GM18909 (cell line): Measurements from ENCODE around the gene B3GNT7.
"Not testable (repeated sequence)": the region's sequence is repeated elsewhere in the genome, so short reads cannot be mapped to it uniquely, and the experiment has no call there.

ENCODE experiments used
- ATAC-seq: cut with Tn5 transposase; IDR thresholded peaks from one replicate; pipeline ENCODE4 v1.9.1; 2021; ENCODE audit warnings: mild to moderate bottlenecking; ENCODE audit not compliant: unreplicated experiment, poor library complexity

The B3GNT7 gene

GRCh38 chr2:231395188-231396057 is at the start of gene B3GNT7:
Gene B3GNT7, plus strand, starts transcription at chr2:231395710. Its CDS starts 94 bp downstream, at chr2:231395804.
- no peak for ATAC-seq

GRCh38 chr2:231347081-231347480 is 48.4 kb upstream of the B3GNT7 start:
- ATAC-seq, result no peak

- ATAC-seq, result no peak
Measured at GRCh38 chr2:231347638-231348037, 47.9 kb upstream of the B3GNT7 start.

GRCh38 chr2:231348173-231348572 is 47.3 kb upstream of the B3GNT7 start:
- no peak for ATAC-seq

- ATAC-seq, result no peak
Measured at GRCh38 chr2:231348704-231349373, 46.7 kb upstream of the B3GNT7 start.

GRCh38 chr2:231349374-231349735 is 46.2 kb upstream of the B3GNT7 start:
- ATAC-seq, result not testable (repeated sequence)

- no peak for ATAC-seq
Measured at GRCh38 chr2:231351648-231352047, 43.9 kb upstream of the B3GNT7 start.

- no peak for ATAC-seq
Measured at GRCh38 chr2:231353469-231353868, 42.0 kb upstream of the B3GNT7 start.

GRCh38 chr2:231355508-231356465 is 39.7 kb upstream of the B3GNT7 start:
- ATAC-seq, result no peak

GRCh38 chr2:231356466-231356844 is 39.1 kb upstream of the B3GNT7 start:
- no peak for ATAC-seq

- ATAC-seq, result no peak
Measured at GRCh38 chr2:231357048-231357447, 38.5 kb upstream of the B3GNT7 start.

- no peak for ATAC-seq
Measured at GRCh38 chr2:231357931-231358330, 37.6 kb upstream of the B3GNT7 start.

GRCh38 chr2:231359441-231359840 is 36.1 kb upstream of the B3GNT7 start:
- ATAC-seq, result no peak

- ATAC-seq, result no peak
Measured at GRCh38 chr2:231359948-231360347, 35.6 kb upstream of the B3GNT7 start.

GRCh38 chr2:231360401-231360800 is 35.1 kb upstream of the B3GNT7 start:
- ATAC-seq, result no peak

- no peak for ATAC-seq
Measured at GRCh38 chr2:231360881-231361371, 34.6 kb upstream of the B3GNT7 start.

- ATAC-seq, result peak; percentile 91
Measured at GRCh38 chr2:231361701-231362554, 33.6 kb upstream of the B3GNT7 start.

- no peak for ATAC-seq
Measured at GRCh38 chr2:231362555-231363184, 32.8 kb upstream of the B3GNT7 start.

GRCh38 chr2:231364061-231364460 is 31.4 kb upstream of the B3GNT7 start:
- ATAC-seq, result no peak
